GM20000 (cell line): ENCODE measurements around the gene SRPK2.

Experiments used
- DNase-seq: peaks from one replicate; pipeline ENCODE4 v3.0.0; 2012; ENCODE audit warnings: low spot score
- TF ChIP-seq, protein P1 (sequence below): IDR thresholded peaks from 2 replicates; pipeline ENCODE4 v1.5.1; 2012; ENCODE audit warnings: mild to moderate bottlenecking, control low read depth; ENCODE audit errors: extremely low read depth, missing control alignments

The SRPK2 gene

DNA sequence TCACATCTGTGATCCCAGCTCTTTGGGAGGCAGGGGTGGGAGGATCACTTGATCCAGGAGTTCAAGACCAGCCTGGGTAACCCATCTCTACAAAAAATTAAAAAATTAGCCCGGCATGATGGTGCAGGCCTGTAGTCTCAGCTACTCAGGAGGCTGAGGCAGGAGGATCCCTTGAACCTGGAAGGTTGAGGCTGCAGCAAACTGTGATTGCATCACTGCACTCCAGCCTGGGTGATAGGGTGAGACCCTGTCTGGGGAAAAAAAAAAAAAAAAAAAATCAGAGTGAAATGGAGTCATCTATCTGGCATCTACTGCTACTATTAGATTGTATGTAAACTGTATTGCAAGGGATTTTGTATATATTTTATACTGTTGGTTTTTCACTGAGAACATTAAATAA lies 315.6 kb downstream of the SRPK2 start:
- TF ChIP-seq, protein P1, sequence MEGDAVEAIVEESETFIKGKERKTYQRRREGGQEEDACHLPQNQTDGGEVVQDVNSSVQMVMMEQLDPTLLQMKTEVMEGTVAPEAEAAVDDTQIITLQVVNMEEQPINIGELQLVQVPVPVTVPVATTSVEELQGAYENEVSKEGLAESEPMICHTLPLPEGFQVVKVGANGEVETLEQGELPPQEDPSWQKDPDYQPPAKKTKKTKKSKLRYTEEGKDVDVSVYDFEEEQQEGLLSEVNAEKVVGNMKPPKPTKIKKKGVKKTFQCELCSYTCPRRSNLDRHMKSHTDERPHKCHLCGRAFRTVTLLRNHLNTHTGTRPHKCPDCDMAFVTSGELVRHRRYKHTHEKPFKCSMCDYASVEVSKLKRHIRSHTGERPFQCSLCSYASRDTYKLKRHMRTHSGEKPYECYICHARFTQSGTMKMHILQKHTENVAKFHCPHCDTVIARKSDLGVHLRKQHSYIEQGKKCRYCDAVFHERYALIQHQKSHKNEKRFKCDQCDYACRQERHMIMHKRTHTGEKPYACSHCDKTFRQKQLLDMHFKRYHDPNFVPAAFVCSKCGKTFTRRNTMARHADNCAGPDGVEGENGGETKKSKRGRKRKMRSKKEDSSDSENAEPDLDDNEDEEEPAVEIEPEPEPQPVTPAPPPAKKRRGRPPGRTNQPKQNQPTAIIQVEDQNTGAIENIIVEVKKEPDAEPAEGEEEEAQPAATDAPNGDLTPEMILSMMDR, result no peak
- no peak for DNase-seq

DNA sequence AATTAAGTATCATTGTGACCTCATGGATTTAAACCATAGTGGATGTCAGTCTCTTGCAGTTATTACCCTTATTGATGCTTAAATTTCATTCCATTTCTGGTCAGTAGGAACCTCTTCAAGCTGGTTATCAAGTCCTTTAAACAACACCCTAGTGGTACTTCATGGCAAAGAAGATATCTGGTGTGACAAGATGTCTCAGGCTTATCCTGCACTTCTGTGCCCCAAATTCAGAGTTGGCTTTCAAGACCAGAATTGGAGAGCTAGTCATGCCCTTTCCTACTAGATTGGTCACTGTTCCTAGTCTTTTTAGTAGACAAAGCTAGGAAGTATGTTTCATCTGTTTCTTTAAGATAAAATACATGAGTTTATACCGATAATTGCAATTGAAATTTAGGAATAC lies 319.8 kb downstream of the SRPK2 start:
- TF ChIP-seq, protein P1, result no peak
- DNase-seq, result no peak

DNA sequence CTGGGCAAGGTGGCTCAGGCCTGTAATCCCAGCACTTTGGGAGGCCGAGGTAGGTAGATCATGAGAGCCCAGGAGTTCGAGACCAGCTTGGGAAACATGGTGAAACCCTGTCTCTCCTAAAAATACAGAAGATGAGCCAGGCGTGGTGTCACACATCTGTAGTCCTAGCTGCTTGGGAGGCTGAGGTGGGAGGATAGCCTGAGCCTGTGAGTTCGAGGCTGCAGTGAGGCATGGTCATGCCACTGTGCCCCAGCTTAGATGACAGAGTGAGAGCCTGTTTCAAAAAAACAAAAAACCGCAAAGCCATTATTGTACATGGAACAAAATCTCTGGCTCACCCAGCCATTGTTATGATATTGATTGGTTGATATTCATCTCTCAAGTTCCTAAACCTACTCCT lies 321.0 kb downstream of the SRPK2 start:
- no peak for DNase-seq
- TF ChIP-seq, protein P1, result no peak
